ENCODE measurements around the gene ZMIZ1.

Gene ZMIZ1

GRCh38 chr10:79308969-79309665, 240.4 kb downstream of the ZMIZ1 start:
- no peak for DNase-seq (ENCODE audit: low read depth)

GRCh38 chr10:79310200-79310865, 241.6 kb downstream of the ZMIZ1 start:
- no peak for DNase-seq (ENCODE audit: low read depth)

GRCh38 chr10:79310911-79311573, 242.3 kb downstream of the ZMIZ1 start:
- DNase-seq (ENCODE audit: low read depth), result no peak

GRCh38 chr10:79311581-79312407, 243.0 kb downstream of the ZMIZ1 start:
- DNase-seq (ENCODE audit: low read depth), result no peak

GRCh38 chr10:79312601-79313187, 243.9 kb downstream of the ZMIZ1 start:
- no peak for DNase-seq (ENCODE audit: low read depth)

GRCh38 chr10:79313320-79313719, 244.6 kb downstream of the ZMIZ1 start:
- no peak for DNase-seq (ENCODE audit: low read depth)

GRCh38 chr10:79313911-79314439, 245.2 kb downstream of the ZMIZ1 start:
- DNase-seq (ENCODE audit: low read depth), result no peak

- DNase-seq (ENCODE audit: low read depth), result no peak
Measured at GRCh38 chr10:79314761-79315601, 246.2 kb downstream of the ZMIZ1 start.

- DNase-seq (ENCODE audit: low read depth), result no peak
Measured at GRCh38 chr10:79315602-79315920, 246.8 kb downstream of the ZMIZ1 start.

GRCh38 chr10:79316671-79317431, 248.1 kb downstream of the ZMIZ1 start:
- DNase-seq (ENCODE audit: low read depth), result no peak

GRCh38 chr10:79318369-79318768, 249.6 kb downstream of the ZMIZ1 start:
- DNase-seq (ENCODE audit: low read depth), result no peak

- no peak for DNase-seq (ENCODE audit: low read depth)
Measured at GRCh38 chr10:79319115-79319771, 250.5 kb downstream of the ZMIZ1 start.

- no peak for DNase-seq (ENCODE audit: low read depth)
Measured at GRCh38 chr10:79320316-79320715, 251.6 kb downstream of the ZMIZ1 start.

GRCh38 chr10:79320820-79321493, 252.2 kb downstream of the ZMIZ1 start:
- DNase-seq (ENCODE audit: low read depth), result no peak

- DNase-seq (ENCODE audit: low read depth), result no peak
Measured at GRCh38 chr10:79321494-79321882, 252.7 kb downstream of the ZMIZ1 start.

GRCh38 chr10:79321951-79322350, 253.2 kb downstream of the ZMIZ1 start:
- no peak for DNase-seq (ENCODE audit: low read depth)

GRCh38 chr10:79322616-79323543, 254.1 kb downstream of the ZMIZ1 start:
- peak; percentile 55 for DNase-seq (ENCODE audit: low read depth)

GRCh38 chr10:79323602-79324001, 254.8 kb downstream of the ZMIZ1 start:
- DNase-seq (ENCODE audit: low read depth), result no peak
